H1 (cell line): ENCODE measurements around the gene UBIAD1. TPM values are rescaled to one million over a fixed set of nuclear protein-coding genes. Genes with fewer than 3 reads are reported as not detected.

Experiments used
- BACH1 ChIP-seq: IDR thresholded peaks from 2 replicates; pipeline ENCODE4 v1.6.1; 2012; ENCODE audit warnings: low read length, improper control_type of control experiment
- CHD2 ChIP-seq: IDR thresholded peaks from 2 replicates; pipeline ENCODE4 v1.6.1; 2012; ENCODE audit warnings: low read length, improper control_type of control experiment
- EGR1 ChIP-seq: IDR thresholded peaks from 2 replicates; pipeline ENCODE4 v1.6.1; 2011; ENCODE audit warnings: low read depth, low read length, borderline replicate concordance
- GABPA ChIP-seq: IDR thresholded peaks from 2 replicates; pipeline ENCODE4 v1.6.1; 2011; ENCODE audit warnings: mild to moderate bottlenecking, low read length, moderate library complexity, borderline replicate concordance; ENCODE audit not compliant: insufficient read depth
- POLR2AphosphoS5 ChIP-seq: IDR thresholded peaks from 2 replicates; pipeline ENCODE4 v1.6.1; 2011; ENCODE audit warnings: low read depth, low read length
- SP1 ChIP-seq: IDR thresholded peaks from 2 replicates; pipeline ENCODE4 v1.6.1; 2011; ENCODE audit warnings: low read depth, low read length
- polyA plus RNA-seq, 7 experiments: library from polyadenylated mRNA; depleted of rRNA in 3 of 7; stranded (reverse) in 5 of 7; unstranded in 2 of 7; fragments of >200 nt in 5 of 7; fragments of 200-250 nt in 2 of 7; gene quantifications; 1 replicate in 5 of 7; 2 replicates in 1 of 7; 4 replicates in 1 of 7; pipeline versions ENCODE4 v1.2.1 to v1.2.3, GENCODE V29; 2011 to 2013; ENCODE audit warnings: missing spikeins in 2 of 7, mixed read lengths in 2 of 7
- total RNA-seq: library from RNA; stranded (reverse); fragmentation: NEBNext Ultra II Directional; extraction: Animal tissue kit (Norgen Biotek cat#: 25700); gene quantifications from 2 replicates; pipeline ENCODE4 v1.2.1, GENCODE V29; 2021
- TF ChIP-seq, protein P1 (sequence below): IDR thresholded peaks from 2 replicates; pipeline ENCODE4 v1.6.1; 2012; ENCODE audit warnings: inconsistent platforms

UBIAD1 gene
- total and polyA plus RNA-seq, 2 of the 8 experiments (the other 6 are each of a cell fraction or from before 2014, with no cell fraction given) = 23.4 to 26.6 TPM

DNA sequence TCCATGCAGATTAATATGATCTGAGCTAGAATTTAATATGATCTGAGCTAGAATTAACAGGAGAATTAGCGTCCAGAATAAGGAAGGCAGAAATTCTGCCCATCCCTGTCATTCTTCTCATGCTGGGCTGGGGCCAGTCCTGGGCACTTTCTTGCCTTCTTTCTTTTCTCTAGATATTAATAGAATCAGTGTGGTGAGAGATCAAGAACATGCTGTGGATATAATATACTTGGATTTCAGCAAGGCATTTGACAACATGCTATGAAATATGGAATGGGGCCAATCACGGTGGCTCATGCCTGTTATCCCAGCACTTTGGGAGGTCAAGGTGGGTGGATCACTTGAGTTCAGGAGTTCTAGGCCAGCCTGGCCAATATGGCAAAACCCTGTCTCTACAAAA is 18.1 kb downstream of the UBIAD1 start (continued):
- TF ChIP-seq, protein P1, sequence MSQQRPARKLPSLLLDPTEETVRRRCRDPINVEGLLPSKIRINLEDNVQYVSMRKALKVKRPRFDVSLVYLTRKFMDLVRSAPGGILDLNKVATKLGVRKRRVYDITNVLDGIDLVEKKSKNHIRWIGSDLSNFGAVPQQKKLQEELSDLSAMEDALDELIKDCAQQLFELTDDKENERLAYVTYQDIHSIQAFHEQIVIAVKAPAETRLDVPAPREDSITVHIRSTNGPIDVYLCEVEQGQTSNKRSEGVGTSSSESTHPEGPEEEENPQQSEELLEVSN = no peak
- no peak for TF ChIP-seq CHD2
- no peak for TF ChIP-seq SP1
- no peak for TF ChIP-seq POLR2AphosphoS5
- TF ChIP-seq BACH1 = no peak
- no peak for TF ChIP-seq GABPA
- TF ChIP-seq EGR1 = no peak
- TF ChIP-seq, all 59 proteins: peak for 0
